HG03039 (cell line): Measurements from ENCODE around the gene CTTNBP2.
"Not testable (repeated sequence)": the region's sequence is repeated elsewhere in the genome, so short reads cannot be mapped to it uniquely, and the experiment has no call there.

Source experiments
- ATAC-seq: cut with Tn5 transposase; IDR thresholded peaks from one replicate; pipeline ENCODE4 v1.9.1; 2021; ENCODE audit warnings: mild to moderate bottlenecking, moderate library complexity; ENCODE audit not compliant: unreplicated experiment

CTTNBP2 gene

GRCh38 chr7:117756586-117757085 is 116.6 kb downstream of the CTTNBP2 start:
- ATAC-seq: no peak

GRCh38 chr7:117755136-117755535 is 118.1 kb downstream of the CTTNBP2 start:
- no peak for ATAC-seq

- ATAC-seq: no peak
Observed at GRCh38 chr7:117751775-117752174, 121.5 kb downstream of the CTTNBP2 start.

GRCh38 chr7:117750612-117751563 is 122.4 kb downstream of the CTTNBP2 start:
- ATAC-seq: no peak

GRCh38 chr7:117741962-117742361 is 131.3 kb downstream of the CTTNBP2 start:
- ATAC-seq: no peak

GRCh38 chr7:117739085-117739484 is 134.2 kb downstream of the CTTNBP2 start:
- no peak for ATAC-seq

GRCh38 chr7:117737926-117738325 is 135.3 kb downstream of the CTTNBP2 start:
- ATAC-seq: no peak

- ATAC-seq: peak; percentile 93
Observed at GRCh38 chr7:117731455-117731854, 141.8 kb downstream of the CTTNBP2 start.

GRCh38 chr7:117730390-117730789 is 142.9 kb downstream of the CTTNBP2 start:
- ATAC-seq: no peak

- ATAC-seq: no peak
Observed at GRCh38 chr7:117728890-117729624, 144.2 kb downstream of the CTTNBP2 start.

GRCh38 chr7:117724898-117725297 is 148.3 kb downstream of the CTTNBP2 start:
- ATAC-seq: no peak

GRCh38 chr7:117719377-117719776 is 153.9 kb downstream of the CTTNBP2 start:
- ATAC-seq: no peak

- no peak for ATAC-seq
Observed at GRCh38 chr7:117718116-117718835, 155.0 kb downstream of the CTTNBP2 start.

- no peak for ATAC-seq
Observed at GRCh38 chr7:117717357-117717756, 155.9 kb downstream of the CTTNBP2 start.

- ATAC-seq: no peak
Observed at GRCh38 chr7:117716707-117717299, 156.4 kb downstream of the CTTNBP2 start.

- peak; percentile 76 for ATAC-seq
Observed at GRCh38 chr7:117715784-117716445, 157.3 kb downstream of the CTTNBP2 start.

GRCh38 chr7:117711556-117711955 is 161.7 kb downstream of the CTTNBP2 start:
- ATAC-seq: no peak

- ATAC-seq: not testable (repeated sequence)
Observed at GRCh38 chr7:117708173-117708572, 165.1 kb downstream of the CTTNBP2 start.

- ATAC-seq: no peak
Observed at GRCh38 chr7:117707080-117707479, 166.2 kb downstream of the CTTNBP2 start.

- ATAC-seq: no peak
Observed at GRCh38 chr7:117706210-117706609, 167.0 kb downstream of the CTTNBP2 start.
